Lower lobe of right lung (tissue), 2 donors: ENCODE measurements around the gene BICC1. TPM values are rescaled to one million over a fixed set of nuclear protein-coding genes. Genes with fewer than 3 reads are reported as not detected.

Experiments
- ATAC-seq, 2 donors: fragments of 200-7000 bp; cut with Tn5 transposase; one replicate each; pipeline ENCODE4 v1.9.1; 2020 to 2022; ENCODE audit warnings: mild to moderate bottlenecking in 2 of 2, moderate library complexity in 2 of 2
- DNase-seq: peaks from one replicate; pipeline ENCODE4 v3.0.0-alpha.2; 2020
- H3K27ac ChIP-seq: fragments of 200-600 bp; one replicate; pipeline ENCODE4 v1.8.0; 2022
- H3K27me3 ChIP-seq: fragments of 200-600 bp; one replicate; pipeline ENCODE4 v1.8.0; 2022; ENCODE audit warnings: low read depth
- H3K36me3 ChIP-seq: fragments of 200-600 bp; one replicate; pipeline ENCODE4 v1.8.0; 2022; ENCODE audit warnings: mild to moderate bottlenecking
- H3K4me1 ChIP-seq: fragments of 200-600 bp; one replicate; pipeline ENCODE4 v1.8.0; 2022
- H3K4me3 ChIP-seq: fragments of 200-600 bp; one replicate; pipeline ENCODE4 v1.8.0; 2022; ENCODE audit warnings: mild to moderate bottlenecking
- H3K9me3 ChIP-seq: fragments of 200-600 bp; one replicate; pipeline ENCODE4 v1.8.0; 2022
- intact Hi-C: fragments of 100-400 bp; cut with DNase I; formaldehyde crosslinking; loops from one replicate; pipeline ENCODE4 v1.11.0; 2022
- total RNA-seq: library from RNA; stranded (reverse); fragmentation: NEBNext Ultra II Directional; extraction: Animal tissue kit (Norgen Biotek cat#: 25700); gene quantifications from one replicate; pipeline ENCODE4 v1.2.1, GENCODE V29; 2021
- TF ChIP-seq, protein P1 (sequence below): fragments of 200-600 bp; IDR thresholded peaks from one replicate; pipeline ENCODE4 v1.8.0; 2022; ENCODE audit warnings: antibody characterized with exemption, mild to moderate bottlenecking
- donor health status: DM: no; HTN: yes; CAD: no; lungs with severe emphysema.

Gene BICC1
- total RNA-seq, 1 donor from 2014 or later = 11.0 TPM

DNA sequence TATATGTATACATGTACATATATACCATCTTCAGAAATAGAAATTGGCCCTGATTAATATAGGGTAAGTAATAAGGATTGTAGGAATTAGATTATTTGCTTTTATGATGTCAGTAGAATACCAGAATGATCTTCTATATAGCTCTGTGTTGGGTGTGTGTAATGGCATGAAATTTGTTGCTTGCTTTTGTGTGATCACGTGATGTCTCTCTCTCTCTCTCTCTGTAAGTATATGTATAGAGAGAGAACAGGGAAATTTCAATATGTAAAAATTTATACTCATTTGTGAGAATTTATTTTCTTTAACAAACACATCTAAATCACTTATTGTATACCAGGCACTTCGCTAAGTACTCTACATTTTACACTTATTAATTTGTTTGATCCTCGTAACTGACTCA lies 272.7 kb downstream of the BICC1 start:
- no peak overlapping the region for H3K4me3 ChIP-seq
- ATAC-seq (no peak), DNase-seq (no peak)
- H3K9me3 ChIP-seq = no peaks in the 10 kb centered on the region
- H3K27ac ChIP-seq = no peak overlapping the region
- H3K27me3 ChIP-seq = no peaks in the 10 kb centered on the region
- TF ChIP-seq, protein P1, sequence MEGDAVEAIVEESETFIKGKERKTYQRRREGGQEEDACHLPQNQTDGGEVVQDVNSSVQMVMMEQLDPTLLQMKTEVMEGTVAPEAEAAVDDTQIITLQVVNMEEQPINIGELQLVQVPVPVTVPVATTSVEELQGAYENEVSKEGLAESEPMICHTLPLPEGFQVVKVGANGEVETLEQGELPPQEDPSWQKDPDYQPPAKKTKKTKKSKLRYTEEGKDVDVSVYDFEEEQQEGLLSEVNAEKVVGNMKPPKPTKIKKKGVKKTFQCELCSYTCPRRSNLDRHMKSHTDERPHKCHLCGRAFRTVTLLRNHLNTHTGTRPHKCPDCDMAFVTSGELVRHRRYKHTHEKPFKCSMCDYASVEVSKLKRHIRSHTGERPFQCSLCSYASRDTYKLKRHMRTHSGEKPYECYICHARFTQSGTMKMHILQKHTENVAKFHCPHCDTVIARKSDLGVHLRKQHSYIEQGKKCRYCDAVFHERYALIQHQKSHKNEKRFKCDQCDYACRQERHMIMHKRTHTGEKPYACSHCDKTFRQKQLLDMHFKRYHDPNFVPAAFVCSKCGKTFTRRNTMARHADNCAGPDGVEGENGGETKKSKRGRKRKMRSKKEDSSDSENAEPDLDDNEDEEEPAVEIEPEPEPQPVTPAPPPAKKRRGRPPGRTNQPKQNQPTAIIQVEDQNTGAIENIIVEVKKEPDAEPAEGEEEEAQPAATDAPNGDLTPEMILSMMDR = no peak
- no peaks in the 10 kb centered on the region for H3K36me3 ChIP-seq
- H3K4me1 ChIP-seq = peaks cover 16% of the 10 kb centered on the region
- intact Hi-C loops = no loop called here

DNA sequence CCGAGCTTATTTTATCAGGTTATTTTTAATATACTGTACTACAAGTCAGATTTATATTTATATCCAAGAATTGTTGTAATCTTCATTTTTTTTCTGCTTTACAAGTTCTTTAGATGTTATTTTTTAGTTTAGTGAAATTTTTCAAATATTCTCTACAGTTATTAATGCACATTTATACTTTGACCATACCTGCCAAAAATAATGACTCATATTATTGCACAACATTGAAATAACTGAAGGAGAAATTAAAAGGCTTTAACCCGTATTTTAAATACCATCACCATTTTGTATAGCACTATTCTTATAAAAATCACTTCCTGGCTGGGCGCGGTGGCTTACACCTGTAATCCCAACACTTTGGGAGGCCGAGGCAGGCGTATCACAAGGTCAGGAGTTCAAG lies 278.5 kb downstream of the BICC1 start:
- H3K9me3 ChIP-seq = no peaks in the 10 kb centered on the region
- H3K27me3 ChIP-seq = no peaks in the 10 kb centered on the region
- no peak for ATAC-seq
- DNase-seq = no peak
- TF ChIP-seq, protein P1 = no peak
- H3K36me3 ChIP-seq = no peaks in the 10 kb centered on the region
- intact Hi-C loops = no loop called here
- no peak overlapping the region for H3K4me3 ChIP-seq
- H3K27ac ChIP-seq = no peak overlapping the region
- H3K4me1 ChIP-seq = no peaks in the 10 kb centered on the region

DNA sequence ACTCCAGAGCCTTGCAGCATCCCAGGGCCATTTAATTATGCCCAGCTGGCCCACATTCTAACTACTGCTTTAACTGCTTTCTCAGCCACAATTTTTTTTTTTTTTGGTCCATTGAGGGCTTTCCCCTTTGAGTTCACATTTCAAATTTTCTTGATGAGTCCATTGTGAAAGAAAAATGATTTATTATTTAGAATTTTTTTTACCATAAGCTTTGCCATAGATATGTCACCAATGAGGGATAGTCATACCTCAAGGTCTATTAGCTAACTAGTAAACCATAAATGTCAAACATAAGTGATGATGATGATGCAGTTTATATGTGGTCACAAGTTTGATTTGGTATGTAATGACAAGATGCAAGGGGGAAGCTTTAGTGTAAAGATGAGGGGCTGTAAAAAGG lies 282.9 kb downstream of the BICC1 start:
- DNase-seq (no peak), ATAC-seq (no peak)
- H3K27me3 ChIP-seq = no peaks in the 10 kb centered on the region
- no peaks in the 10 kb centered on the region for H3K9me3 ChIP-seq
- TF ChIP-seq, protein P1 = no peak
- intact Hi-C loops = no loop called here
- no peaks in the 10 kb centered on the region for H3K4me1 ChIP-seq
- H3K27ac ChIP-seq = no peak overlapping the region
- H3K36me3 ChIP-seq = no peaks in the 10 kb centered on the region
- no peak overlapping the region for H3K4me3 ChIP-seq

DNA sequence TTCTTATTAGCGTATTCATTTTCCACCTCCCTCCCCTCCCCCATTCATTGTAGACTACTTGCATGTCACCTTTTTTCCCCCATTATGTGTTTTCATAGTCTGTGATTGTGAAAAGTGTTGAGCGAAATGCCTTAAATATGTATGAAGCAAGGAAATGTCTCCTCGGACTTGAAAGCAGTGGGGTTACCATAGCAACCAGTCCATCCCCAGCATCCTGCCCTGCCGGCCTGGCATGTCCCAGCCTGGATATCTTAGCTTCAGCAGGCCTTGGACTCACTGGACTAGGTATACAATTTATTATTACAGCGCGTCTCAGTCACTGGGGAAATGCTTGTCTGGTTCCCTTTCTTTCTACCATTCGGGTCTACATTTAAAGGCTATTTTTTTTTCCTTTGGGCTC lies 283.6 kb downstream of the BICC1 start:
- no peaks in the 10 kb centered on the region for H3K4me1 ChIP-seq
- TF ChIP-seq, protein P1 = no peak
- H3K4me3 ChIP-seq = no peak overlapping the region
- DNase-seq = no peak
- intact Hi-C loops = no loop called here
- no peak for ATAC-seq
- H3K27me3 ChIP-seq = no peaks in the 10 kb centered on the region
- H3K27ac ChIP-seq = no peak overlapping the region
- H3K9me3 ChIP-seq = no peaks in the 10 kb centered on the region
- no peaks in the 10 kb centered on the region for H3K36me3 ChIP-seq

DNA sequence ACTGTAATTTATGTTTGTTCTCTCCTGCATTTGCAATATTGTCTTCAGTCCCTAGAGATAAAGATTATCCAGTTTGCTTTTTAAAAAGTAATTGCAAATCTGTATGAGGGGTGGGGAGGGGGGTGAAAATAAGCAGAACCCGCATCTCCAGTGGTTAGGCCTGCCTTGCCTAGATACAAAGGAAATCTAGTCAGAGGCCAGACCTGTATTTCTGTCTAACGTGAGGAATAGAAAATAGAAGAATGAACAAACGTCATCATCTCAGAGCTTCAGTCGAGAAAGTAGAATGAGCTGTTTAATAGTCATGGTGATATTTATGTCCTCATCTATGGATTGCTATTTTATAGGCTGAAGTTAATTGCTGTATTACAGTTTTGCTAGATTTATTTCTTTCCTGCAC lies 284.2 kb downstream of the BICC1 start:
- H3K4me1 ChIP-seq = no peaks in the 10 kb centered on the region
- H3K27ac ChIP-seq = no peak overlapping the region
- DNase-seq (no peak), ATAC-seq (no peak)
- no peak overlapping the region for H3K4me3 ChIP-seq
- intact Hi-C loops = no loop called here
- no peaks in the 10 kb centered on the region for H3K27me3 ChIP-seq
- no peaks in the 10 kb centered on the region for H3K9me3 ChIP-seq
- H3K36me3 ChIP-seq = no peaks in the 10 kb centered on the region
- TF ChIP-seq, protein P1 = no peak

DNA sequence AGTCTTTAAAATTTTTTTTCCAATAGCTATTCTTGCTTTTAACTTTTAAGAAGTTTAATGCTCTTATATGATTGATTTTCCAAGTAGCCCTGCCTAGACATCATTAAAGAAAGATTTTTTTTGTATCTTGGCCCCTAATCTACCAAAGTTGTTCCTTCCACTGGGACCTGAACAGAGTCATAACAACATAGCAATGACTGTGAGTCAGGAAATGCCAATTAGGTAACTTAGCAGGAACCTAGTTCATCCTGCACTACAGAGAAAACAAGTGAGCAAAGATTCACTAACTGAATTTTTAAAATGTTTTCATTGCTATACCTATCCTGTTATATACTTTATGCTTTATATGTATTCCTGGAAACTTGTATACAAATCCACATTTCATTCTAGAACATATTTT lies 284.7 kb downstream of the BICC1 start:
- Histone ChIP-seq H3K4me1 (no peaks in the 10 kb centered on the region), H3K9me3 (no peaks in the 10 kb centered on the region), H3K36me3 (no peaks in the 10 kb centered on the region), H3K27me3 (no peaks in the 10 kb centered on the region), H3K27ac (no peak overlapping the region), H3K4me3 (no peak overlapping the region)
- intact Hi-C loops = no loop called here
- DNase-seq (no peak), ATAC-seq (no peak)
- TF ChIP-seq, protein P1 = no peak
